Ureter (tissue), 1 donor: ENCODE data around the gene ESAM. TPM values are rescaled to one million over a fixed set of nuclear protein-coding genes. Genes with fewer than 3 reads are reported as not detected.

Experiments used
- DNase-seq: peaks from one replicate; pipeline ENCODE4 v3.0.0-alpha.2; 2020; ENCODE audit warnings: low spot score
- total RNA-seq: library from RNA; stranded (reverse); gene quantifications from one replicate; pipeline ENCODE4 v1.2.4, GENCODE V29; 2023
- donor health status: DM: yes; HTN: yes; CAD: no.

Gene ESAM
- total RNA-seq, 1 donor from 2014 or later = 34.4 TPM

- DNase-seq = no peak
These were observed 29.9 kb downstream of the ESAM start for GRCh38 chr11:124732230-124732629.

- DNase-seq = no peak
These were observed 32.5 kb downstream of the ESAM start for GRCh38 chr11:124729571-124729970.

- no peak for DNase-seq
These were observed 34.0 kb downstream of the ESAM start for GRCh38 chr11:124728134-124728533.

- DNase-seq = no peak
These were observed 34.6 kb downstream of the ESAM start for GRCh38 chr11:124727474-124727873.

- DNase-seq = no peak
These were observed 36.4 kb downstream of the ESAM start for GRCh38 chr11:124725719-124726105.

GRCh38 chr11:124724979-124725718 is 36.9 kb downstream of the ESAM start:
- no peak for DNase-seq

GRCh38 chr11:124722176-124722575 is 39.9 kb downstream of the ESAM start:
- no peak for DNase-seq

GRCh38 chr11:124719534-124719933 is 42.6 kb downstream of the ESAM start:
- DNase-seq = no peak

GRCh38 chr11:124718801-124719200 is 43.3 kb downstream of the ESAM start:
- DNase-seq = no peak

GRCh38 chr11:124717786-124718651 is 44.1 kb downstream of the ESAM start:
- DNase-seq = no peak

- no peak for DNase-seq
These were observed 44.7 kb downstream of the ESAM start for GRCh38 chr11:124717421-124717785.

GRCh38 chr11:124716591-124716990 is 45.5 kb downstream of the ESAM start:
- no peak for DNase-seq

GRCh38 chr11:124712392-124712791 is 49.7 kb downstream of the ESAM start:
- DNase-seq = no peak

- no peak for DNase-seq
These were observed 54.3 kb downstream of the ESAM start for GRCh38 chr11:124707829-124708228.

Other genes starting within 250 kb of the ESAM start
- gene OR8B12, start 218.6 kb downstream of the ESAM start, total RNA-seq = not detected
- not detected for gene OR8A1, start 192.3 kb downstream of the ESAM start, total RNA-seq
- not detected for gene PANX3, start 150.9 kb downstream of the ESAM start, total RNA-seq
- gene TBRG1, start 139.4 kb downstream of the ESAM start, total RNA-seq = 39.5 TPM
- gene SIAE, start 88.6 kb downstream of the ESAM start, total RNA-seq = 38.8 TPM
- gene SPA17, start 88.4 kb downstream of the ESAM start, total RNA-seq = 6.3 TPM
- 6.1 TPM for gene NRGN, start 22.3 kb downstream of the ESAM start, total RNA-seq
- 215 TPM for gene VSIG2, start 10.0 kb downstream of the ESAM start, total RNA-seq
- gene MSANTD2, start 38.1 kb upstream of the ESAM start, total RNA-seq = 17.9 TPM
- 27.4 TPM for gene ROBO3, start 103.1 kb upstream of the ESAM start, total RNA-seq
- 16.8 TPM for gene ROBO4, start 135.6 kb upstream of the ESAM start, total RNA-seq
- gene HEPN1, start 157.0 kb upstream of the ESAM start, total RNA-seq = not detected
- gene HEPACAM, start 173.8 kb upstream of the ESAM start, total RNA-seq = 0.68 TPM
- gene CCDC15, start 191.9 kb upstream of the ESAM start, total RNA-seq = 2.2 TPM